ENCODE results near the gene WDR90.

The WDR90 gene

GRCh38 chr16:648781-649589 is at the start of gene WDR90:
Gene WDR90 (plus strand): TSS chr16:649365. CDS start chr16:649417, 52 bp downstream.
- DNase-seq: peak; percentile 97

GRCh38 chr16:600781-601180 is 48.4 kb upstream of the WDR90 start:
- DNase-seq: no peak

DNA sequence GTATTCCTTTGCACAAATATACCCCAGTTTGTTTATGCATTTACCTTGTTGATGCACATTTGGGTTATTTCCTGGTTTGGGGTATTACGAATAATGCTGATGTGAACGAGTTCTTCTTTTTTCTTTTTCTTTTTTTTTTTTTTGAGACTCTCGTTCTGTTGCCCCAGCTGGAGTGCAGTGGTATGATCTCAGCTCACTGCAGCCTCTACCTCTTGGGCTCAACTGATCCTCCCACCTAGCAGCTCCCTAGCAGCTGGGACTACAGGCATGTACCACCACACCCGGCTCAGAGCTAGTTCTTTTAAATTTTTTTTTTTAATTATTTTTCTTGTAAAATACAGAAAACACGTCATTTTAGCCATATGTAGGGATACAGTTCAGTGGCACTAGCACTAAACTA is 45.2 kb upstream of the WDR90 start:
- no peak for DNase-seq

- no peak for DNase-seq
These were observed 42.4 kb upstream of the WDR90 start for GRCh38 chr16:606656-607307.

DNA sequence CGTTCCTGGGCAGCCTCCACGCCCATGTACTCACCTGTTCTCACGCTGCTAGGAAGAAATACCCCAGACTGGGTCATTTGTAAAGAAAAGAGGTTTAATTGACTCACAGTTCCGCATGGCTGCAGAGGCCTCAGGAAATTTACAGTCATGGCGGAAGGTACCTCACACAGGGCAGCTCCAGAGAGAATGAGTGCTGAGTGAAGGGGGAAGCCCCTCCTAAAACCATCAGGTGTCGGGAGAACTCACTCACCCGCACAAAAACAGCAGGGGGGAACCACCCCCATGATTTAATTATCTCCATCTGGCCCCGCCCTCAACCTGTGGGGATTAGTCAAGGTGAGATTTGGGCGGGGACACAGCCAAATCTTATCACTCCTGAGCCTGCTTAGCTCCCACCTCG is 41.1 kb upstream of the WDR90 start:
- DNase-seq: no peak

- no peak for DNase-seq
These were observed 39.8 kb upstream of the WDR90 start for GRCh38 chr16:609316-609715.

GRCh38 chr16:609984-610383 is 39.2 kb upstream of the WDR90 start:
- DNase-seq: no peak

- peak; percentile 53 for DNase-seq
These were observed 38.4 kb upstream of the WDR90 start for GRCh38 chr16:610513-611381.

- no peak for DNase-seq
These were observed 34.0 kb upstream of the WDR90 start for GRCh38 chr16:615122-615521.

- no peak for DNase-seq
These were observed 32.2 kb upstream of the WDR90 start for GRCh38 chr16:616733-617586.

DNA sequence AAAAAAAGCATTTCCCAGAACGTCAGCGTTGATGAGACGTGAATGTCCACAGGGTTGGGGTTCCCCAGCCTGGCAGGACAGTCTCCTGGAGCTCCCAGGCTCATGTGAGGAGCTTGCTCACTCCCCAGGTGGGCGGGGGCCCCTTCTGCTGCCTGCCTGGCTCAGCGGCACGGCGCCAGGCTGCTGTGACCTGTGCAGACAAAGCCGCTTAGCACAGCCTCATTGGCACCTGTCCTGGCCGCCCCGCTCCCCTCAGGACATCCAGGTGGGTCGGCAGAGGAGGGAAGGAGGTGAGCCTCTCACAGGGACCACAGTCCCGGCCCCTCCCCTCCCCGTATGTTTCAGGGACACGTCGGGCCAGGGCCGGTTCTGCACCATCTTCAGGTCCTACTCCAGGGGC is 31.3 kb upstream of the WDR90 start:
- DNase-seq: no peak

DNA sequence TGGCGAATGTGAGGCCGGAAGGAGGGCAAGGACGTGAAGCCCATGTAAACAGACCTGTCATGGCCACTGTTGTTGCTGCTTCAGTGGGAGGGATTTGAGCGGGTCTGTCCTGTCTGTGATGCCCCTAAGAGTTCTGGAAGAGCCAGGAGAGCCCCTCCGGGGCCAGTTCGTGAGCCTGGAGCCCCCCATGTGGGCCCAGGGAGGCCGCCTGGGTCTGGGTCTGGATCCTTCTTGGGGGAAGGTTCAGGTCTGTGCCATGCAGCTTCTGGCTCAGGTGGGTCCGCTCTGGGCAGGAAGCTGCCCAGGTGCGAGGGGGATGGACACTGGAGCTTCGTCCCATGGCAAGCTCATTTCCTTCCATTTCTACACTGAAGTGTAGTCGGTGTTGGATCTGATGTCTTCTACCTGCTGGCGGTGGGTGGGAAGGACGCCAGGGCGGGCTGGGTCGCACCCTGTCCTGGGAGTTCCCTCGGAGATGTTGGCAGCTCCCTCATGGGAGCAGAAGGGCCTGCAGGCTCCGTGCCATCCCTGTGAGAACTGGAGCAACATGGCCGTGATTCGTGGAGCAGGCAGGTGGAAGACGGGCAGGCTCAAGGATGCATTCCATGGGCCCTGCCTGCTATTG is 29.6 kb upstream of the WDR90 start:
- no peak for DNase-seq

DNA sequence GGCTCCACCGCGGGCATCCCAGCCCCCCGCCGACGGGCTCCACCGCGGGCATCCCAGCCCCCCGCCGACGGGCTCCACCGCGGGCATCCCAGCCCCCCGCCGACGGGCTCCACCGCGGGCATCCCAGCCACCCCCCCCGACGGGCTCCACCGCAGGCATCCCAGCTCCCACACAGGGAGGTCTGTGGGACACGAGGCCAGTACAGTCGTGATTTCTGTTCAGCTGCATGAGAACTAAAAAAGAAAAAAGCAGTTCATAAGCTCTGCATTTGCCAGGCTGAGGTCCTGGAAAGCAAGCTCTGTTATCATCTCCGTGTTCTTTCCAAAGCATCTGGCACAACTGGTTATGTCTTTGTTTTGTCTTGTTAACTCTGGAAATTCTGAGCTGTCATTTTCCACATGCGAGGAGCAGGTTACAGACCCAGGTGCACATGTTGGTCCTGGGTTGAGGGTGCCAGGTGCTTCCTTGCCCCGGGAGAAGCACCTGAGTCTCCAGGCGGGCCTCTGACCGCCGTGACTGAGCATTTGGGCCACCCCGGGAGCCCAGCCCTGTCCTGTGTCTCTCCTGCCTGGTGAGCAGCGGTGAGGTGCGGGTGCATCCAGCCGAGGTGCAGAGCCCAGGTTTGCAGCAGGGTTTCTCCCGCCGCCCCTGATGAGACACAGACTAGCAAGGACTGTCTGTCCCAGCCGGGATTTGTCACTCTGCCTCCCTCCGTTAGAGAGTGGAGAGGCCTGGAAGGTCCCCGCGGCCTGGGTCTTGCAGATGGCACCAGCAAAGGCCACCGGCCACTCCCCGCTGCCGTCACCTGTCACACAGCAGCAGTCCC is 28.3 kb upstream of the WDR90 start:
- DNase-seq: no peak

GRCh38 chr16:621526-622105 is 27.5 kb upstream of the WDR90 start:
- DNase-seq: no peak

GRCh38 chr16:622920-623280 is 26.3 kb upstream of the WDR90 start:
- DNase-seq: no peak

DNA sequence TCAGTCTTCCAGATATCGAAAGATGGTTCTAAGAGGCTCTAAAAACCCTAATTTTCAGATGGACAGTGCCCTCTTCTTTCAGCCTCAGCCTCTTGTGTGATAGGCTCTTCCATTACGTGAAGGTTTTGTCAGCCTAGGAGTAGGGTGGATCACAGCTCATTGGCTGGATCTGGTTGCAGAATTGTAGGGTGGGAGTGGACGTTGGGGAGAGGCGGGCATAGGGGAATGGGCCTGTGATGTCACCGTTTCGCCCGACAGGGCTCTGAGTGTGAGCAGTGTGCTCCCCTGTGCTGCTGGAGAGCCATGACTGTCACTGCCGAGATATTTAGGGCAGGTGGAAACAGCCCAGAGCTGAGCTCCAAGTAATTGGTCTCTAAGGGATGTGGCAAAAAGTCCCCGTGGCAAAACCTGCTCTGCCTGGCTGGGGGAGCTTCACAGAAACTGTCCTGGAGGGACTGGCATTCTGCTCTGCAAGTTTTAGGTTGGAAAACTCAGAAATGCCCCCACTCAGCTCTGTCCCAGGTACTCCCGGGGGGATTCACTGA is 24.6 kb upstream of the WDR90 start:
- no peak for DNase-seq

- DNase-seq: no peak
These were observed 23.8 kb upstream of the WDR90 start for GRCh38 chr16:625117-625976.

- no peak for DNase-seq
These were observed 23.0 kb upstream of the WDR90 start for GRCh38 chr16:625977-626765.

All from activated CD4-positive, alpha-beta T cell treated with anti-CD3 and anti-CD28 coated beads, Interleukin-2, Interleukin-6, amounts not matched to agents 100 ng/mL and 50 ng/mL, durations not matched to agents 16 hours and 8 hours (primary cell).